Motor neuron (in vitro differentiated cells): ENCODE measurements around the gene PRKACB. TPM values are rescaled to one million over a fixed set of nuclear protein-coding genes. Genes with fewer than 3 reads are reported as not detected.
A peak's percentile ranks its signal among the peaks of the same experiment; 100 is the strongest.

Experiments
- ATAC-seq, 8 experiments: fragments of 200-7000 bp; cut with Tn5 transposase; replicated peaks in 6 of 8; 2 replicates each; pipeline ENCODE4 v1.8.0; 2021; ENCODE audit warnings: mild to moderate bottlenecking in 8 of 8, moderate library complexity in 8 of 8
- H3K27ac ChIP-seq, 2 donors: fragments of 250-450 bp; sonication (Bioruptor Pico); 2 replicates each; pipeline ENCODE4 v1.9.0; 2021; ENCODE audit warnings: antibody characterized with exemption in 2 of 2, mild to moderate bottlenecking in 2 of 2, moderate library complexity in 1 of 2
- H3K4me1 ChIP-seq, 2 donors: fragments of 250-450 bp; sonication (Bioruptor Pico); replicated peaks in 1 of 2; 2 replicates each; pipeline ENCODE4 v1.6.1; 2021; ENCODE audit warnings: antibody characterized with exemption in 2 of 2, mild to moderate bottlenecking in 2 of 2, moderate library complexity in 1 of 2
- H3K4me3 ChIP-seq, 5 donors: fragments of 250-450 bp; sonication (Bioruptor Pico); 2 replicates each; pipeline ENCODE4 v1.9.0; 2021; ENCODE audit warnings: antibody characterized with exemption in 5 of 5, mild to moderate bottlenecking in 5 of 5, moderate library complexity in 4 of 5
- WGBS, 10 experiments: fragments of 450-650 bp; shearing (Covaris generic); methylation state at CpG; one replicate each; pipeline ENCODE4 v1.0.0; 2022; 5-methylcytosine and 5-hydroxymethylcytosine counted together
- in situ Hi-C, 9 experiments: fragments of 400-800 bp; cut with MboI; loops; one replicate each; pipeline ENCODE4 v1.15.0; 2021; ENCODE audit warnings: low sequenced_read_pairs in 9 of 9, low pct_unique_long_range_greater_than_20kb in 2 of 9; ENCODE audit not compliant: unreplicated experiment in 9 of 9
- total RNA-seq, 8 experiments: library from RNA; unstranded; fragments of 300-600 nt; gene quantifications; 2 replicates each; pipeline versions ENCODE4 v1.2.3 to v1.2.4, GENCODE V29; 2022

PRKACB gene
- total RNA-seq, 8 experiments from 2014 or later = 21.7 to 120 (median 51.3) TPM

DNA sequence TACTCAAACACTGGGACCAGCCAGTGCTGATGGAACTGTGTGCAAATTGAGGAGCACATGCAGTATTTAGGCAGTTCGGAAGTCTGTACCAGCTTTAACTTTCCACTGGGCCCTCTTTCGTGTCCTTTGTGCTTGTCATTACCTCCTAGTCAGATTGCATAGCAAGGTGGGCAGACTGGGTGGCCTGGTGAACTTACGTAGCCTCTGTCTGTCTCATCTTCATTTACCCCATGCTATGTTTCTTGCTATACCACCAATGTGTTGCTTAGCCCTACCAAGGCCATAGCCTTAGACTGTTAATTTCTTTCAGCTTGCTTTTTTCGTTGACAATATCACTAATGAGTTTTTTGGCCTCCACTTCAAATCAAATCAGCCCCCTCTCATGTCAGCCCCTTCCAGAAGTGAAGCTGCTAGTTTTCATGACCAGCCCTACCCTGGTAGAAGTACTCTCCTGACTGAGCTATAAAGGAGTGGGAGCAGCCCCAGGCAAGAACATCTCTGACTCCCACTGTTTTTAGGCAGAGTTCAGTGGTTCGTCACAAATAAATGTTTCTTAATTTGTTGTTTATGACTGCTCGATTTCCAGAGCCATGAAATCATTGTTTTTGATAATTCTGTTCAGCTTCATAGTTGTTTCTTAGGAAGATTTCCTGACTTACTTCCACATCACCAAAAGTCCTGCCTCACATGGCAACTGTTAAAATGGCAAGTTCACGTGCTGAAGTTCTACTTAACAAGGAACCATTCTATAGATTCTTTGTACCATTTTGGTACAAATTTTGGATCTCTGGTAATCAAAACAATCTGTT, 19.3 kb downstream of the PRKACB start:
- in situ Hi-C loops = no loop called here
- Histone ChIP-seq H3K4me3 (peak overlapping the region in 3 of 5 donors; percentile 38 to 48 (median 44)), H3K27ac (no peak overlapping the region), H3K4me1 (peaks cover 0 to 5% of the 10 kb centered on the region in 2 donors)
- peak in 4 of 8 experiments; percentile 13 to 32 (median 22) for ATAC-seq
- WGBS, 10 experiments = 61 to 96% (median 90%) methylated on average over 2 to 7 of the region's 7 CpGs

DNA sequence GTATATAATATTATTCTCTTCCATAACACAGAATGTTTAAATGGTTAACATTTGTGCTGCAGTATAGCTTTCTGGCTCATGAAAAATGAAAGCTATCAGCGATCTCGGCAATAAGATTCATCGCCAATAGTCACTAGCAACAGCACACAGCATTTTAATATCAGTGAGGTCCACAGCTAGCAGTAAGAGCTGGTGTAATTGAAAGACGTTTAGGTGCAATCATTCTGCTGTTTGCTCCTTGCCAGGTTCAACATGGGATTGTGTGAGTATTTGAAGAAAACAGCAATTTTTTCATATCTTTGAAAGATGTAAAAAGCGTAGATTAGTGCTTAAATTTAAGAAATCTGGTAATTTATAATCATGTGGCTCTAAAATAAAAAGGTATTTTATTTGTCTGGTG, 20.1 kb downstream of the PRKACB start:
- WGBS, 10 experiments = 0 to 80% (median 59%) methylated on average over 1 to 5 of the region's 5 CpGs
- peak; percentile 14 to 95 (median 85) for ATAC-seq
- peak overlapping the region; percentile 51 to 66 for H3K27ac ChIP-seq
- H3K4me3 ChIP-seq = peak overlapping the region; percentile 23 to 48 (median 38)
- peaks cover 0 to 5% of the 10 kb centered on the region in 2 donors for H3K4me1 ChIP-seq
- in situ Hi-C loops = no loop called here

DNA sequence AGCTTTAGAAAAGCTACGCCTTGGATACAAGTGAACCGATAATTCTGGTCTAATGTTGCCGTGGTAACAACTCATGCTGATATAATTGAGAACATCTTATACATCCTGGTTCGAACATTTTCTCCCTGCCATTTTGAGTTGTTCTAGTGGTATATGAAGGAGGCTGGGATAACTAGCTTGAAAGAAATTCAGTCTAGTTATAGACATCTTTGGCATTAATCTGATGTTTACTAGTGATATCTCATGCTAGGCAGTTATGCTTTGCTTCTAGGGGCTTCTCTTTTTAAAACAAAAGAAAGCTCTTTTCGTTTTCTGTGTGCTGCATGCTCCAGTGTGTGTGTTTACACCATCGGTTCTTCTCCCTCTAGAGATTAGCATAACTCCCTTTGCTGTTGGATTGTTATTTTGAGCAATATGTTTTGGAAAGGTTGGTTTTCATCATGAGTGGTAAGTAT, 20.5 kb downstream of the PRKACB start:
- 7 to 76% (median 54%) methylated on average over 2 to 6 of the region's 6 CpGs; no CpG with 5 or more reads in 1 of the 10 experiments for WGBS, 10 experiments
- peaks cover 0 to 5% of the 10 kb centered on the region in 2 donors for H3K4me1 ChIP-seq
- peak overlapping the region; percentile 23 to 48 (median 38) for H3K4me3 ChIP-seq
- ATAC-seq = peak; percentile 34 to 93 (median 88)
- H3K27ac ChIP-seq = peak overlapping the region; percentile 51 to 66
- in situ Hi-C loops = no loop called here

DNA sequence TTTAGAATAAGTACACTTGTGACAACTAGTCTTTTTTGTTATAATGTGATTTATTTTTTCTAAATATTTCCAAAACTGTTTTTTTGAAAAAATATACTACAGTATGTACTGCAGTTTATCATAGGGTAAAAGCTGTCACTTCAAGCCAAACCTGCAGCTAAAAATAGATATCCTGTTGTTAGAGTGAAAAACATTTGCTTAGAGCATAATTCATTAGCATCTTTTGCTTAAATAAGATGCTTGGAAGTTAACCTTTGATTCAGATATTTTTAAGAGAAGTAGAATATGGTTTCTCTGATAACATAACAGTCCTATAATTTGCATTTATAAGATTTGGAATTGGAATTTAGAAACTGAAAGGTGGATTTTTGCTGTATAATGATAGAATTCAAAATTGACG, 21.5 kb downstream of the PRKACB start:
- H3K27ac ChIP-seq = peak overlapping the region in 1 of 2 donors; percentile 66
- peaks cover 0 to 5% of the 10 kb centered on the region in 2 donors for H3K4me1 ChIP-seq
- 80 to 100% (median 100%) methylated on average over 1 of the region's 1 CpG; no CpG with 5 or more reads in 1 of the 10 experiments for WGBS, 10 experiments
- ATAC-seq = no peak
- H3K4me3 ChIP-seq = peak overlapping the region; percentile 23 to 48 (median 38)
- in situ Hi-C loops = no loop called here

DNA sequence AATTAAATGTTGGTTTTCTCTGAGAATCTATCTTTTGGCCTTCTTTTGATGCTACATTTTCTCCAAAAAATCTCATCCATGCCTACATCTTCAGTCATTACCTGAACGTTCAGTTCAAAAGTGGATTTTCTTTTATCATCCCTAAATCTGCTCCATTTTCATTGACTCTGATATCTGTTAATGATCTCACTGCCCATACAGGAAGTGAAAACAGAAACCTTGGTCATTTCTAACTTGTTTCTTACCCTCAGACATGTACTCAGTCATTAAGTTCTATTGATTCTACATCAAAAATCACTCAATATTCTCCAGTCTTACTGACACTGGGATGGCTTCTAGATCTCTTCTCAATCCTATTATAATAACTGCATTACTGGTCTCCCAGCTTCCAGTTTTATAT, 22.7 kb downstream of the PRKACB start:
- Histone ChIP-seq H3K27ac (no peak overlapping the region), H3K4me3 (peak overlapping the region; percentile 23 to 48 (median 38)), H3K4me1 (peaks cover 0 to 5% of the 10 kb centered on the region in 2 donors)
- in situ Hi-C loops = no loop called here
- 89 to 100% (median 97%) methylated on average over 1 of the region's 1 CpG for WGBS, 10 experiments
- no peak for ATAC-seq

DNA sequence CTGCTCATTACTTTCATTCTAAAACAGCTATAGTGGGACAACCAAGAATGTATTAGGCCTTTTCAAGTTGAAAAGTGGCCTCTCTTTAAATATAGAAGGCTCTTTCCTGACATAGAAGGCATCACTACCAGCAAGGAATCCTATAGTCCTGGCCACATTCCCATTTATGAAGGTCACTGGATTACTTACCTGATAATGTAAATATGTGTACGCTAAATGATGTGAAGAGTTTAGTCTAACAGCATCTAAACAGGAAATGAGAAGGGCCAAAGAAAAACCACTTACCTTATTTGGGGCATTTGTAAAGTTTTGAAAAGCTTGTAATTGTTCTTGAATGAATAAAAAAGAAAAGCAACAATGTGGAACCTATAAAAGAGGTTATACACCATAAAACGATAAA, 24.7 kb downstream of the PRKACB start:
- in situ Hi-C loops = no loop called here
- ATAC-seq = no peak
- 61 to 100% (median 95%) methylated on average over 1 to 2 of the region's 2 CpGs for WGBS, 10 experiments
- Histone ChIP-seq H3K4me3 (no peak overlapping the region), H3K27ac (no peak overlapping the region), H3K4me1 (peaks cover 0 to 5% of the 10 kb centered on the region in 2 donors)

DNA sequence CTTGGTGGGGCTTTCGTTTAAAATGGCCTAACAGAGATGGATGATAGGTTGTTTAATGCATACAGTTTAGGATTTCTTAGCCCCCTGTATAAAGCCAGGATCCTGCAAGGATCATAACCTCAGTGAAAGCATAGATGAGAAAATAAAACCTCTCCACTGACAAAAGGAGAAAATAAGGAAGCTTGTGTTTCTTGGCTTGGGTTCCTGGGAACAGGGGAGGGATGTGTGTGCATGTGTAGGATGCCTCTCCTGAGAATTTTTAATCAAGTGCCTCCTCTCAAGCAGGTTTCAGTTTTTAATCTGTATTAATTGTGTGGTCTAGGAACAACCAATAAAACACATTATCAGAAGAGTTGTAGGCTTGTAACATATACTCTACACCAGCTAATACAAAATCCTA, 26.1 kb downstream of the PRKACB start:
- in situ Hi-C loops = no loop called here
- Histone ChIP-seq H3K27ac (no peak overlapping the region), H3K4me3 (no peak overlapping the region), H3K4me1 (peaks cover 0 to 5% of the 10 kb centered on the region in 2 donors)
- WGBS, 10 experiments = 25 to 100% (median 88%) methylated on average over 1 of the region's 1 CpG; no CpG with 5 or more reads in 3 of the 10 experiments
- no peak for ATAC-seq

DNA sequence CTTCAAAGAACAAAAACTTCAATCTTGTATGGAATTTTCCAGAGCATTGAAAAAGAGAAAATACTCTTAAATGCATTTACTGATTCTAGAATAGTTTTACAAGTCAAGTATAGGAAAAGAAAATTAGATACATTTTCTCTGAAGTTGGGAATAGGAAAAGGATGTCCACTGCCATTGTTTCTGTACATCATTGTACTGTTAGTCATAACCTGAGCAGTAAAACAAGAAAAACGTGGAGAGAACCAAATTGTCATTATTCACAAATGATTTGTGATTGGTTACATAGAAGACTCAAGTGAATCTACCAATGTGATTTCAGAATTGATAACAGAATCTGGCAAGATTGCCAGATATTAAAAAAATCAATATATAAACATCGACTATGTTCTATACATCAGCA, 27.4 kb downstream of the PRKACB start:
- in situ Hi-C loops = no loop called here
- Histone ChIP-seq H3K27ac (no peak overlapping the region), H3K4me3 (no peak overlapping the region), H3K4me1 (peaks cover 0 to 5% of the 10 kb centered on the region in 2 donors)
- whole genome bisulfite sequencing, 10 experiments = 61 to 100% (median 82%) methylated on average over 1 to 2 of the region's 2 CpGs; no CpG with 5 or more reads in 1 of the 10 experiments
- no peak for ATAC-seq

DNA sequence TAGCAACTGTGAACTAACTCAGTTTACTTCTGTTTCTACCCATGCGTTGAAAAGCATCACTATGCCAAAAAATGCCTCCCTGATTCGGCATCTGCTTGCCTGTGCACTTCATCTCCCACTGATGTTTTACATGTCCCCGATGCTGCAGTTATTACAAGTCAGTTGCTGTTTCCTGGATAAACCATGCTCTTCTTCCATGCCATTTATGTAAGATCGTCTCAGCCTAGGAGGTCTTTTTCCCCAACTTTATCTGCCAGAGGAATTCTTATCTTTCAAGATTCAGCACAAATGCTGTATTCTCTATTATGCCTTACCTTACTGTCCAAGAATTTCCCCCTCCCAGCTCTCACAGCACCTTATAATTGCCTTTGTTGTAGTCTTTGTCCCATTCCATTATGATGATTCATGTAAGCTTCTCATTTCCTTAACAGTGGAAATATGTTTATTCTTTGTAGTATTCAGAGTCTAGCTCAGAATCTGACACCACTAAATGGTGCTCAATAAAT, 30.0 kb downstream of the PRKACB start:
- Histone ChIP-seq H3K27ac (no peak overlapping the region), H3K4me3 (no peak overlapping the region), H3K4me1 (no peaks in the 10 kb centered on the region)
- 71 to 100% (median 85%) methylated on average over 1 to 4 of the region's 4 CpGs; no CpG with 5 or more reads in 1 of the 10 experiments for WGBS, 10 experiments
- in situ Hi-C loops = no loop called here
- peak in 3 of 8 experiments; percentile 32 to 43 (median 42) for ATAC-seq

DNA sequence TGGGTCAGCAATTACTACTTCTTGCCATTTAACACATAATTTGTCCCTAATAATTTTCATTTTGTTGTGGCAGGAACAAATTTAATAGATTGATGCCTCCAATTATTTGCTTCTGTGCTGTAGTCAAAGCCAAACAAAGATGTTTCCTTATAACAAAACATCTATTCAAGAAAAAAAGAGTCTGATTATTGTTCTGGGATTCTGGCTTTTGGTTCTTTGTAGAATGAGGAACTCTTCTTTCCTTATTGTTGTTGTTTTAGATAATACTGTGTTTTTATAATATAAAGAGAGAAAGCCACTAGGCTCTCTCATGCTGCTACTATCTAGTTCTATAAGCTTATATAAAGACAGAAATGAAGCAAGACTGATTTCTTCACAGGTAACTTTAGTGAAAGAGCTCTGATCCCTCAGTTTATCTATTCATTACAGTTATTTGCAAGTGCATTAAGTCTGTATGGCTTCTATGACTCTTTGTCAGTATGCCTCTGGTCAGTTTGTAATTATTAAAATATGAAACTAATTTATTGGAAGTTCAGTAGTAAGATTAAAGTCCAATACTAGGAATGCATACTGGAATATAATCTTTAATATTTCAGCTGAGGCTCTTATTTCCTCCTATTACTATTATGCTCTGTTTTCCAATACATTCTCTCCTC, 37.4 kb downstream of the PRKACB start:
- in situ Hi-C loops = no loop called here
- ATAC-seq = no peak
- no peak overlapping the region for H3K4me3 ChIP-seq
- no peaks in the 10 kb centered on the region for H3K4me1 ChIP-seq
- H3K27ac ChIP-seq = no peak overlapping the region

DNA sequence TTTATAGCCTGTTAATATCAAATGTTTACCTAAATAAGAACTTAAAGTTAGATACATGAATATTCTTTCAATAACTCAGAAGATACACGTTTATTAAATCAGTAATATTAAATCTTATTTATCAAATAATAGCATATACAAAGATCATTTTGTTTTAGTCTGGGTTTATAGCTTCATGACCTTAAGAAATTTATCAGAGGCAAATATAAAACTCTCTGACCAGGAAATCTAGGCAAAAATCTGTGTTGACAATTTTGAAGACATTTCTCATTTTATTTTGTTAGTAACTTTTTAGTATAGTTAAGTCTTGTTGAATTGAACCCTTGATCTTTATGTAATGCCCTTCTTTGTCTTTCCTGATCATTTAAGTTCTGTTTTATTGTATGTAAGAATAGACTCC, 46.4 kb downstream of the PRKACB start:
- Histone ChIP-seq H3K4me1 (no peaks in the 10 kb centered on the region), H3K27ac (no peak overlapping the region), H3K4me3 (no peak overlapping the region)
- in situ Hi-C loops = no loop called here
- no peak for ATAC-seq
- WGBS, 10 experiments = 36 to 100% (median 83%) methylated on average over 1 of the region's 1 CpG

DNA sequence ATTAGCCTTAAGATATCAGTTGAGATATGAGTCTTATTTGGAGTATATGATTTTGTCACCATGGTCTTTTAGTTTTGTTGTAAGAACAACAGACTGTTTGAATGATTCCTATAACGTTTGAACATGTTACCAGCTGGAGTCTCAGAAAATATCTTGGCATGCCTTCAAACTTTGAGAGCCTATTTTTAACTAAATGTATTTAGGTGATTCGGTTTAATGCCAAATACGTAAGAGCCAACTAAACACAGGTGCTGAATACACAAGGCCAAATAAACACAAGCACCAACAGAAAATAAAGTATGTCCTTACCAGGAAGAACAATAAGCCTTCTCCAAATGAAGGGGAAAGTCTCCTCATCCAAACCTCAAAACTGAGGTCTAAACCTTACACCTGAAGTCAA, 48.6 kb downstream of the PRKACB start:
- in situ Hi-C loops = no loop called here
- no peak for ATAC-seq
- no peak overlapping the region for H3K27ac ChIP-seq

DNA sequence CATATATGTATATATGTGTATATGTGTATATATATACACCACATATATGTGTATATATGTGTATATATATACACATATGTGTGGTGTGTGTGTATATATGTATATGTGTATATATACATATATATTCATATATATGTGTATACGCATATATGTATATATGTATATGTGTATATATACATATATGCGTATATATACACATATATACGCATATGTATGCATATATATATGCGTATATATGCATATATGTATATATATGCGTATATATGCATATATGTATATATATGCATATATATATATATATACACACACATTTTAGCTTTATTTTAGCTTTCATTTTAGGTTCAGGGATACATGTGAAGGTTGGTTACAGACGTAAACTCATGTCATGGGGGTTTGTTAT, 54.8 kb downstream of the PRKACB start:
- Histone ChIP-seq H3K4me3 (no peak overlapping the region), H3K27ac (no peak overlapping the region), H3K4me1 (no peaks in the 10 kb centered on the region)
- ATAC-seq = peak in 1 of 8 experiments; percentile 52
- WGBS, 10 experiments = 61 to 100% (median 90%) methylated on average over 1 to 6 of the region's 6 CpGs; no CpG with 5 or more reads in 1 of the 10 experiments
- in situ Hi-C loops = no loop called here

More for the DNA sequence above, 48.6 kb downstream of the PRKACB start:
- H3K4me1 ChIP-seq = no peaks in the 10 kb centered on the region
- no peak overlapping the region for H3K4me3 ChIP-seq
- 41 to 98% (median 90%) methylated on average over 1 to 3 of the region's 3 CpGs for WGBS, 10 experiments
